Spleen (tissue), 7 donors: ENCODE results near the gene DPF3.

Experiments used
- CTCF ChIP-seq, 11 experiments: fragments of 200-600 bp in 7 of 11; fragments of 450-650 bp in 4 of 11; sonication (generic) in 4 of 11; IDR thresholded peaks in 8 of 11; conservative IDR thresholded peaks in 3 of 11; 1 replicate in 7 of 11; 2 replicates in 4 of 11; pipeline versions ENCODE4 v1.4.0 to v1.8.0; 2016 to 2021; ENCODE audit warnings: antibody characterized with exemption in 11 of 11, inconsistent platforms in 4 of 11, mild to moderate bottlenecking in 1 of 11
- POLR2A ChIP-seq, 3 donors: fragments of 450-650 bp; IDR thresholded peaks; one replicate each; pipeline ENCODE4 v1.5.1; 2017; ENCODE audit warnings: antibody characterized with exemption in 3 of 3, mild to moderate bottlenecking in 1 of 3
- donor health status: DM: no; HTN: no; CAD: no; lungs with moderate emphysema.
- donor health status: DM: no; HTN: no; CAD: no.
- donor health status: DM: no; HTN: no; CAD: no.

DNA sequence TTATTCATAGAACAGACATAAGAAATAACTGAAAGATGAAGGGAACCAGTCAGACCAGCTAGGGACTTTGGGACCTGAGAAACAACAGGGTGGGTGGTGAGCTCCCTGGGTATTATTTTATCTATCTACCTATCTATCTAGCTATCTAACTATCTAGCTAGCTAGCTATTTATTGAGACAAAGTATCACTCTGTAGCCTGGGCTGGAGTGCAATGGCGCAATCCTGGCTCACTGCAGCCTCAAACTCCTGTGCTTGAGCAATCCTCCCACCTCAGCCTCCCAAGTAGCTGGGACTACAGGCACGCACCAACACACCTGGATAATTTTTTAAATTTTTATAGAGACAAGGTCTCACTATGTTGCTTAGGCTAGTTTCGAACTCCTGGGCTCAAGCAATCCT, 127.6 kb downstream of the DPF3 start:
- TF ChIP-seq CTCF (IDR thresholded peaks at IDR 0.05 in 8 of 11, conservative IDR thresholded peaks at IDR 0.05 in 3 of 11) (no peak), POLR2A (IDR thresholded peaks at IDR 0.05) (no peak)
